Lower lobe of right lung (tissue), 2 donors: ENCODE measurements around the gene TSPAN16. TPM values are rescaled to one million over a fixed set of nuclear protein-coding genes. Genes with fewer than 3 reads are reported as not detected.

Experiments used
- ATAC-seq, 2 donors: fragments of 200-7000 bp; cut with Tn5 transposase; one replicate each; pipeline ENCODE4 v1.9.1; 2020 to 2022; ENCODE audit warnings: mild to moderate bottlenecking in 2 of 2, moderate library complexity in 2 of 2
- DNase-seq: peaks from one replicate; pipeline ENCODE4 v3.0.0-alpha.2; 2020
- H3K27ac ChIP-seq: fragments of 200-600 bp; one replicate; pipeline ENCODE4 v1.8.0; 2022
- H3K27me3 ChIP-seq: fragments of 200-600 bp; one replicate; pipeline ENCODE4 v1.8.0; 2022; ENCODE audit warnings: low read depth
- H3K36me3 ChIP-seq: fragments of 200-600 bp; one replicate; pipeline ENCODE4 v1.8.0; 2022; ENCODE audit warnings: mild to moderate bottlenecking
- H3K4me1 ChIP-seq: fragments of 200-600 bp; one replicate; pipeline ENCODE4 v1.8.0; 2022
- H3K4me3 ChIP-seq: fragments of 200-600 bp; one replicate; pipeline ENCODE4 v1.8.0; 2022; ENCODE audit warnings: mild to moderate bottlenecking
- H3K9me3 ChIP-seq: fragments of 200-600 bp; one replicate; pipeline ENCODE4 v1.8.0; 2022
- CTCF ChIP-seq: fragments of 200-600 bp; IDR thresholded peaks from one replicate; pipeline ENCODE4 v1.8.0; 2022; ENCODE audit warnings: antibody characterized with exemption, mild to moderate bottlenecking
- intact Hi-C: fragments of 100-400 bp; cut with DNase I; formaldehyde crosslinking; loops from one replicate; pipeline ENCODE4 v1.11.0; 2022
- total RNA-seq: library from RNA; stranded (reverse); fragmentation: NEBNext Ultra II Directional; extraction: Animal tissue kit (Norgen Biotek cat#: 25700); gene quantifications from one replicate; pipeline ENCODE4 v1.2.1, GENCODE V29; 2021
- donor health status: DM: no; HTN: yes; CAD: no; lungs with severe emphysema.

Gene TSPAN16
- total RNA-seq, 1 donor from 2014 or later = not detected

GRCh38 chr19:11361771-11362731 lies 66.1 kb downstream of the TSPAN16 start:
- no peak for DNase-seq
- no peak for ATAC-seq
- Histone ChIP-seq H3K4me3 (no peak overlapping the region), H3K27me3 (no peaks in the 10 kb centered on the region), H3K36me3 (peaks cover 49% of the 10 kb centered on the region), H3K4me1 (peaks cover 5% of the 10 kb centered on the region), H3K9me3 (no peaks in the 10 kb centered on the region), H3K27ac (no peak overlapping the region)
- intact Hi-C loops = no loop called here
- TF ChIP-seq CTCF = no peak

- intact Hi-C loops = no loop called here
- H3K27ac ChIP-seq = no peak overlapping the region
- no peaks in the 10 kb centered on the region for H3K9me3 ChIP-seq
- no peak for TF ChIP-seq CTCF
- peaks cover 5% of the 10 kb centered on the region for H3K4me1 ChIP-seq
- DNase-seq = no peak
- ATAC-seq = no peak
- no peaks in the 10 kb centered on the region for H3K27me3 ChIP-seq
- H3K4me3 ChIP-seq = no peak overlapping the region
- peaks cover 58% of the 10 kb centered on the region for H3K36me3 ChIP-seq
These were observed 67.9 kb downstream of the TSPAN16 start for GRCh38 chr19:11363881-11364280.

GRCh38 chr19:11364296-11364904 lies 68.4 kb downstream of the TSPAN16 start:
- intact Hi-C loops = no loop called here
- peaks cover 5% of the 10 kb centered on the region for H3K4me1 ChIP-seq
- DNase-seq = no peak
- peaks cover 55% of the 10 kb centered on the region for H3K36me3 ChIP-seq
- TF ChIP-seq CTCF = no peak
- no peaks in the 10 kb centered on the region for H3K9me3 ChIP-seq
- ATAC-seq = no peak
- no peaks in the 10 kb centered on the region for H3K27me3 ChIP-seq
- H3K4me3 ChIP-seq = no peak overlapping the region
- no peak overlapping the region for H3K27ac ChIP-seq

- Histone ChIP-seq H3K36me3 (peaks cover 51% of the 10 kb centered on the region), H3K9me3 (no peaks in the 10 kb centered on the region), H3K4me1 (peaks cover 5% of the 10 kb centered on the region), H3K27me3 (no peaks in the 10 kb centered on the region), H3K27ac (no peak overlapping the region), H3K4me3 (no peak overlapping the region)
- TF ChIP-seq CTCF = no peak
- ATAC-seq (no peak), DNase-seq (no peak)
- intact Hi-C loops = no loop called here
These were observed 69.0 kb downstream of the TSPAN16 start for GRCh38 chr19:11364935-11365334.

Other genes starting within 250 kb of the TSPAN16 start
- gene LDLR, start 206.7 kb upstream of the TSPAN16 start, total RNA-seq = 147 TPM
- 1.8 TPM for gene SPC24, start 140.4 kb upstream of the TSPAN16 start, total RNA-seq
- gene KANK2, start 98.6 kb upstream of the TSPAN16 start, total RNA-seq = 191 TPM
- not detected for gene ANGPTL8, start 56.5 kb upstream of the TSPAN16 start, total RNA-seq
- gene DOCK6, start 33.6 kb upstream of the TSPAN16 start, total RNA-seq = 106 TPM
- 53.6 TPM for gene RAB3D, start 43.5 kb downstream of the TSPAN16 start, total RNA-seq
- gene TMEM205, start 50.1 kb downstream of the TSPAN16 start, total RNA-seq = 65.7 TPM
- gene CCDC159, start 50.4 kb downstream of the TSPAN16 start, total RNA-seq = 37.3 TPM
- 21.3 TPM for gene PLPPR2, start 59.3 kb downstream of the TSPAN16 start, total RNA-seq
- 3.6 TPM for gene SWSAP1, start 78.5 kb downstream of the TSPAN16 start, total RNA-seq
- gene EPOR, start 88.2 kb downstream of the TSPAN16 start, total RNA-seq = 16.4 TPM
- gene RGL3, start 123.2 kb downstream of the TSPAN16 start, total RNA-seq = 55.8 TPM
- 4.3 TPM for gene ODAD3, start 139.0 kb downstream of the TSPAN16 start, total RNA-seq
- 285 TPM for gene PRKCSH, start 139.5 kb downstream of the TSPAN16 start, total RNA-seq
- gene ELAVL3, start 184.9 kb downstream of the TSPAN16 start, total RNA-seq = not detected
- gene ZNF653, start 209.7 kb downstream of the TSPAN16 start, total RNA-seq = 9.2 TPM
- gene ECSIT, start 233.0 kb downstream of the TSPAN16 start, total RNA-seq = 38.7 TPM
- gene CNN1, start 242.7 kb downstream of the TSPAN16 start, total RNA-seq = 16.4 TPM